GM10847 (cell line): ENCODE measurements around the gene DNAH17.

Experiments
- POLR2A ChIP-seq: IDR thresholded peaks from 2 replicates; pipeline ENCODE4 v1.6.1; 2011; ENCODE audit not compliant: insufficient read length; ENCODE audit errors: extremely low read depth

DNAH17 gene

GRCh38 chr17:78571329-78571728, 5.9 kb downstream of the DNAH17 start:
- no peak for TF ChIP-seq POLR2A

GRCh38 chr17:78568494-78569115, 8.6 kb downstream of the DNAH17 start:
- TF ChIP-seq POLR2A: no peak

- TF ChIP-seq POLR2A: no peak
Measured at GRCh38 chr17:78567991-78568390, 9.2 kb downstream of the DNAH17 start.

GRCh38 chr17:78566947-78567346, 10.2 kb downstream of the DNAH17 start:
- no peak for TF ChIP-seq POLR2A

GRCh38 chr17:78563189-78564145, 13.7 kb downstream of the DNAH17 start:
- no peak for TF ChIP-seq POLR2A

GRCh38 chr17:78562734-78563133, 14.5 kb downstream of the DNAH17 start:
- no peak for TF ChIP-seq POLR2A

GRCh38 chr17:78561166-78561565, 16.0 kb downstream of the DNAH17 start:
- TF ChIP-seq POLR2A: no peak

GRCh38 chr17:78560731-78561130, 16.5 kb downstream of the DNAH17 start:
- TF ChIP-seq POLR2A: no peak

- TF ChIP-seq POLR2A: no peak
Measured at GRCh38 chr17:78559749-78560368, 17.3 kb downstream of the DNAH17 start.

- no peak for TF ChIP-seq POLR2A
Measured at GRCh38 chr17:78558989-78559388, 18.2 kb downstream of the DNAH17 start.

- no peak for TF ChIP-seq POLR2A
Measured at GRCh38 chr17:78558181-78558850, 18.9 kb downstream of the DNAH17 start.

- TF ChIP-seq POLR2A: no peak
Measured at GRCh38 chr17:78557598-78558039, 19.6 kb downstream of the DNAH17 start.

- no peak for TF ChIP-seq POLR2A
Measured at GRCh38 chr17:78556812-78557211, 20.4 kb downstream of the DNAH17 start.

- no peak for TF ChIP-seq POLR2A
Measured at GRCh38 chr17:78555746-78556401, 21.3 kb downstream of the DNAH17 start.

- TF ChIP-seq POLR2A: no peak
Measured at GRCh38 chr17:78550464-78550863, 26.7 kb downstream of the DNAH17 start.

GRCh38 chr17:78548725-78549124, 28.5 kb downstream of the DNAH17 start:
- no peak for TF ChIP-seq POLR2A
